Measurements from ENCODE around the gene ELOVL6.

DNA sequence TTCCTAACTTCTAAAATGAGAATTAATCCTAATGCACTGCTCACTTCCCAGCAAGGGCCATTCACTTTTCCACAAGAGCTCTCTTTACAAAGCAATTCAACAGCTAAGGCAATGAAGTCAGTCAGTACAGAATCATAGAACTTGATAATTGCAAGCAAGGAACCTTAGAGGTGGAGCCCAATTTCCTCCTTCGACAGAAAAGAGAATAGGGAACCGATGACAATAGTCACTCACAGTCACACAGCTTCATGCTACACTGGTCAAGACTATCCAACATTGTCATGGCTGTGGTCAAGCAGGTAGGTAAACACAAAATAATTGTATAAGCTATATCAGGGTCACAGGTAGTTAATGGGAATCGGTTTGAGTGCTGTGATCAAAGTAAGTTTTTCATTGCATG lies 90.0 kb downstream of the ELOVL6 start:
- TF ChIP-seq POLR2A (IDR thresholded peaks at IDR 0.05), result no peak
- no peak for TF ChIP-seq POLR2AphosphoS5 (IDR thresholded peaks at IDR 0.05)
- TF ChIP-seq EP300 (IDR thresholded peaks at IDR 0.05), result no peak
- TF ChIP-seq, protein P1, sequence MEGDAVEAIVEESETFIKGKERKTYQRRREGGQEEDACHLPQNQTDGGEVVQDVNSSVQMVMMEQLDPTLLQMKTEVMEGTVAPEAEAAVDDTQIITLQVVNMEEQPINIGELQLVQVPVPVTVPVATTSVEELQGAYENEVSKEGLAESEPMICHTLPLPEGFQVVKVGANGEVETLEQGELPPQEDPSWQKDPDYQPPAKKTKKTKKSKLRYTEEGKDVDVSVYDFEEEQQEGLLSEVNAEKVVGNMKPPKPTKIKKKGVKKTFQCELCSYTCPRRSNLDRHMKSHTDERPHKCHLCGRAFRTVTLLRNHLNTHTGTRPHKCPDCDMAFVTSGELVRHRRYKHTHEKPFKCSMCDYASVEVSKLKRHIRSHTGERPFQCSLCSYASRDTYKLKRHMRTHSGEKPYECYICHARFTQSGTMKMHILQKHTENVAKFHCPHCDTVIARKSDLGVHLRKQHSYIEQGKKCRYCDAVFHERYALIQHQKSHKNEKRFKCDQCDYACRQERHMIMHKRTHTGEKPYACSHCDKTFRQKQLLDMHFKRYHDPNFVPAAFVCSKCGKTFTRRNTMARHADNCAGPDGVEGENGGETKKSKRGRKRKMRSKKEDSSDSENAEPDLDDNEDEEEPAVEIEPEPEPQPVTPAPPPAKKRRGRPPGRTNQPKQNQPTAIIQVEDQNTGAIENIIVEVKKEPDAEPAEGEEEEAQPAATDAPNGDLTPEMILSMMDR (IDR thresholded peaks at IDR 0.05), result no peak
